Liver (tissue), 9 donors: ENCODE data around the gene OSBP2. TPM values are rescaled to one million over a fixed set of nuclear protein-coding genes. Genes with fewer than 3 reads are reported as not detected.

Experiments used
- DNase-seq: peaks from one replicate; pipeline ENCODE4 v3.0.0-alpha.2; 2017; ENCODE audit warnings: low spot score
- H3K27ac ChIP-seq, 2 donors: one replicate each; pipeline ENCODE4 v1.7.0; 2013; ENCODE audit warnings: inconsistent platforms in 2 of 2, low read length in 2 of 2, control low read depth in 1 of 2, low read depth in 1 of 2, mild to moderate bottlenecking in 1 of 2
- H3K27me3 ChIP-seq, 4 donors: one replicate each; pipeline versions ENCODE4 v1.6.1 to v1.7.0; 2013; ENCODE audit warnings: low read length in 3 of 4, inconsistent platforms in 1 of 4, mild to moderate bottlenecking in 1 of 4, moderate library complexity in 1 of 4; ENCODE audit not compliant: control insufficient read depth in 4 of 4, insufficient read depth in 4 of 4
- H3K36me3 ChIP-seq, 4 donors: one replicate each; pipeline versions ENCODE4 v1.6.1 to v1.7.0; 2013; ENCODE audit warnings: low read length in 3 of 4, mild to moderate bottlenecking in 3 of 4, low read depth in 1 of 4, moderate library complexity in 1 of 4; ENCODE audit not compliant: control insufficient read depth in 4 of 4, insufficient read depth in 3 of 4
- H3K4me1 ChIP-seq, 4 donors: one replicate each; pipeline versions ENCODE4 v1.6.1 to v1.7.0; 2013; ENCODE audit warnings: low read length in 3 of 4, mild to moderate bottlenecking in 3 of 4, moderate library complexity in 1 of 4; ENCODE audit not compliant: control insufficient read depth in 4 of 4, insufficient read depth in 4 of 4
- H3K4me3 ChIP-seq, 3 donors: one replicate each; pipeline versions ENCODE4 v1.6.1 to v1.7.0; 2013; ENCODE audit warnings: low read length in 3 of 3, control low read depth in 1 of 3, low read depth in 1 of 3, mild to moderate bottlenecking in 1 of 3
- H3K9ac ChIP-seq, 2 donors: one replicate each; pipeline ENCODE4 v1.7.0; 2013; ENCODE audit warnings: low read length in 2 of 2, mild to moderate bottlenecking in 2 of 2, moderate library complexity in 2 of 2, control low read depth in 1 of 2, low read depth in 1 of 2
- H3K9me3 ChIP-seq, 4 donors: one replicate each; pipeline versions ENCODE4 v1.6.1 to v1.7.0; 2013; ENCODE audit warnings: low read length in 3 of 4; ENCODE audit not compliant: control insufficient read depth in 4 of 4
- EGR1 ChIP-seq, 2 donors: IDR thresholded peaks; 2 replicates each; pipeline ENCODE4 v1.6.1; 2016 to 2018; ENCODE audit warnings: antibody characterized with exemption in 2 of 2, low read depth in 2 of 2
- FOXA1 ChIP-seq: IDR thresholded peaks from 2 replicates; pipeline ENCODE4 v1.6.1; 2016; ENCODE audit warnings: antibody characterized with exemption
- FOXA2 ChIP-seq: IDR thresholded peaks from 2 replicates; pipeline ENCODE4 v1.6.1; 2016; ENCODE audit warnings: antibody characterized with exemption
- GABPA ChIP-seq, 2 donors: IDR thresholded peaks in 1 of 2; conservative IDR thresholded peaks in 1 of 2; 2 replicates each; pipeline ENCODE4 v1.6.1; 2016; ENCODE audit warnings: antibody characterized with exemption in 2 of 2, mild to moderate bottlenecking in 1 of 2, moderate library complexity in 1 of 2
- HNF4A ChIP-seq, 2 donors: conservative IDR thresholded peaks; 2 replicates each; pipeline ENCODE4 v1.6.1; 2016; ENCODE audit warnings: antibody characterized with exemption in 2 of 2, mild to moderate bottlenecking in 2 of 2
- HNF4G ChIP-seq: IDR thresholded peaks from 2 replicates; pipeline ENCODE4 v1.6.1; 2016; ENCODE audit warnings: antibody characterized with exemption
- RXRA ChIP-seq, 2 donors: IDR thresholded peaks; 2 replicates each; pipeline ENCODE4 v1.6.1; 2017 to 2018; ENCODE audit warnings: antibody characterized with exemption in 2 of 2, mild to moderate bottlenecking in 1 of 2
- TAF1 ChIP-seq: conservative IDR thresholded peaks from 2 replicates; pipeline ENCODE4 v1.6.1; 2016; ENCODE audit warnings: antibody characterized with exemption, mild to moderate bottlenecking
- YY1 ChIP-seq: IDR thresholded peaks from 2 replicates; pipeline ENCODE4 v1.6.1; 2016; ENCODE audit warnings: antibody characterized with exemption, mild to moderate bottlenecking
- WGBS: extraction: QIAGEN DNeasy Blood & Tissue Kit; methylation state at CpG from one replicate; pipeline ENCODE4 v1.1.7; 2013; 5-methylcytosine and 5-hydroxymethylcytosine counted together
- polyA plus RNA-seq, 2 donors: library from polyadenylated mRNA; stranded (reverse) in 1 of 2; unstranded in 1 of 2; fragments of 200-250 nt in 1 of 2; fragments of >200 nt in 1 of 2; fragmentation: Nextera tagmentation in 1 of 2; extraction: Ambion mirVana in 1 of 2; gene quantifications; one replicate each; pipeline versions ENCODE4 v1.2.1 to v1.2.3, GENCODE V29; 2013 to 2015
- total RNA-seq, 2 donors: library from RNA; depleted of rRNA; stranded (reverse); fragments of >200 nt; gene quantifications; one replicate each; pipeline ENCODE4 v1.2.3, GENCODE V29; 2014
- TF ChIP-seq, protein P1 (sequence below): IDR thresholded peaks from 2 replicates; pipeline ENCODE4 v1.6.1; 2016; ENCODE audit warnings: antibody characterized with exemption
- TF ChIP-seq, protein P2 (sequence below): IDR thresholded peaks from 2 replicates; pipeline ENCODE4 v1.6.1; 2016; ENCODE audit warnings: antibody characterized with exemption
- TF ChIP-seq, protein P3 (sequence below): fragments of 150-350 bp; IDR thresholded peaks from 2 replicates; pipeline ENCODE4 v1.5.1; 2017; ENCODE audit warnings: improper control_type of control experiment, low read depth, low read length; ENCODE audit not compliant: missing input control
- TF ChIP-seq, protein P4 (sequence below): IDR thresholded peaks from 2 replicates; pipeline ENCODE4 v1.6.1; 2016; ENCODE audit warnings: antibody characterized with exemption
- TF ChIP-seq, protein P5 (sequence below): IDR thresholded peaks from 2 replicates; pipeline ENCODE4 v1.6.1; 2016; ENCODE audit warnings: antibody characterized with exemption, mild to moderate bottlenecking
- donor health status: healthy.
- donor health status: healthy.
- donor health status: healthy.
- donor health status: healthy.
- donor health status: healthy.

The OSBP2 gene
- total and polyA plus RNA-seq, 4 donors: 0.43 to 192 (median 0.86) TPM

DNA sequence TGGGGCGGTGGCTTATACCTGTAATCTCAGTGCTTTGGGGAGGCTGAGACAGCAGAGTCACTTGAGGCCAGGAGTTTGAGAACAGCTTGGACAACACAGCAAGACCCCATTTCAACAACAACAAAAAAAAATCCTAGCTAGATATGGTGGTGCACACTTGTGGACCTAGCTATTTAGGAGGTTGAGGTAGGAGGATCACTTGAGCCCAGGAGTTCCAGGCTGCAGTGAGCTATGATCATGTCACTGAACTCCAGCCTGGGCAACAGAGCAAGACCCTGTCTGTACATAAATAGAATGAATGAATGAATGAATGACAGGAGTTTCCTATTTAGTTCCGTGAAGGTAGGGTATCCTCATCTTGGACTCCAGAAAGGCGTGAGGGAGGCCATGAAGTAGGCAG, 107.0 kb downstream of the OSBP2 start:
- no peak overlapping the region for H3K9ac ChIP-seq
- no peak for DNase-seq
- H3K9me3 ChIP-seq: no peaks in the 10 kb centered on the region
- H3K4me3 ChIP-seq: no peak overlapping the region
- TF ChIP-seq GABPA (IDR thresholded peaks at IDR 0.05 in 1 of 2, conservative IDR thresholded peaks at IDR 0.05 in 1 of 2) (no peak), FOXA1 (no peak), HNF4A (conservative IDR thresholded peaks at IDR 0.05) (no peak), FOXA2 (no peak), RXRA (IDR thresholded peaks at IDR 0.05) (no peak), YY1 (no peak), HNF4G (no peak), TAF1 (no peak), EGR1 (IDR thresholded peaks at IDR 0.05; ENCODE audit: low read depth in 2 of 2) (no peak)
- TF ChIP-seq, protein P1, sequence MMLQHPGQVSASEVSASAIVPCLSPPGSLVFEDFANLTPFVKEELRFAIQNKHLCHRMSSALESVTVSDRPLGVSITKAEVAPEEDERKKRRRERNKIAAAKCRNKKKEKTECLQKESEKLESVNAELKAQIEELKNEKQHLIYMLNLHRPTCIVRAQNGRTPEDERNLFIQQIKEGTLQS: no peak
- TF ChIP-seq, protein P2, sequence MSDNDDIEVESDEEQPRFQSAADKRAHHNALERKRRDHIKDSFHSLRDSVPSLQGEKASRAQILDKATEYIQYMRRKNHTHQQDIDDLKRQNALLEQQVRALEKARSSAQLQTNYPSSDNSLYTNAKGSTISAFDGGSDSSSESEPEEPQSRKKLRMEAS: no peak
- TF ChIP-seq, protein P3, sequence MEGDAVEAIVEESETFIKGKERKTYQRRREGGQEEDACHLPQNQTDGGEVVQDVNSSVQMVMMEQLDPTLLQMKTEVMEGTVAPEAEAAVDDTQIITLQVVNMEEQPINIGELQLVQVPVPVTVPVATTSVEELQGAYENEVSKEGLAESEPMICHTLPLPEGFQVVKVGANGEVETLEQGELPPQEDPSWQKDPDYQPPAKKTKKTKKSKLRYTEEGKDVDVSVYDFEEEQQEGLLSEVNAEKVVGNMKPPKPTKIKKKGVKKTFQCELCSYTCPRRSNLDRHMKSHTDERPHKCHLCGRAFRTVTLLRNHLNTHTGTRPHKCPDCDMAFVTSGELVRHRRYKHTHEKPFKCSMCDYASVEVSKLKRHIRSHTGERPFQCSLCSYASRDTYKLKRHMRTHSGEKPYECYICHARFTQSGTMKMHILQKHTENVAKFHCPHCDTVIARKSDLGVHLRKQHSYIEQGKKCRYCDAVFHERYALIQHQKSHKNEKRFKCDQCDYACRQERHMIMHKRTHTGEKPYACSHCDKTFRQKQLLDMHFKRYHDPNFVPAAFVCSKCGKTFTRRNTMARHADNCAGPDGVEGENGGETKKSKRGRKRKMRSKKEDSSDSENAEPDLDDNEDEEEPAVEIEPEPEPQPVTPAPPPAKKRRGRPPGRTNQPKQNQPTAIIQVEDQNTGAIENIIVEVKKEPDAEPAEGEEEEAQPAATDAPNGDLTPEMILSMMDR: no peak
- TF ChIP-seq, protein P4, sequence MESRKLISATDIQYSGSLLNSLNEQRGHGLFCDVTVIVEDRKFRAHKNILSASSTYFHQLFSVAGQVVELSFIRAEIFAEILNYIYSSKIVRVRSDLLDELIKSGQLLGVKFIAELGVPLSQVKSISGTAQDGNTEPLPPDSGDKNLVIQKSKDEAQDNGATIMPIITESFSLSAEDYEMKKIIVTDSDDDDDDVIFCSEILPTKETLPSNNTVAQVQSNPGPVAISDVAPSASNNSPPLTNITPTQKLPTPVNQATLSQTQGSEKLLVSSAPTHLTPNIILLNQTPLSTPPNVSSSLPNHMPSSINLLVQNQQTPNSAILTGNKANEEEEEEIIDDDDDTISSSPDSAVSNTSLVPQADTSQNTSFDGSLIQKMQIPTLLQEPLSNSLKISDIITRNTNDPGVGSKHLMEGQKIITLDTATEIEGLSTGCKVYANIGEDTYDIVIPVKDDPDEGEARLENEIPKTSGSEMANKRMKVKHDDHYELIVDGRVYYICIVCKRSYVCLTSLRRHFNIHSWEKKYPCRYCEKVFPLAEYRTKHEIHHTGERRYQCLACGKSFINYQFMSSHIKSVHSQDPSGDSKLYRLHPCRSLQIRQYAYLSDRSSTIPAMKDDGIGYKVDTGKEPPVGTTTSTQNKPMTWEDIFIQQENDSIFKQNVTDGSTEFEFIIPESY: no peak
- TF ChIP-seq, protein P5, sequence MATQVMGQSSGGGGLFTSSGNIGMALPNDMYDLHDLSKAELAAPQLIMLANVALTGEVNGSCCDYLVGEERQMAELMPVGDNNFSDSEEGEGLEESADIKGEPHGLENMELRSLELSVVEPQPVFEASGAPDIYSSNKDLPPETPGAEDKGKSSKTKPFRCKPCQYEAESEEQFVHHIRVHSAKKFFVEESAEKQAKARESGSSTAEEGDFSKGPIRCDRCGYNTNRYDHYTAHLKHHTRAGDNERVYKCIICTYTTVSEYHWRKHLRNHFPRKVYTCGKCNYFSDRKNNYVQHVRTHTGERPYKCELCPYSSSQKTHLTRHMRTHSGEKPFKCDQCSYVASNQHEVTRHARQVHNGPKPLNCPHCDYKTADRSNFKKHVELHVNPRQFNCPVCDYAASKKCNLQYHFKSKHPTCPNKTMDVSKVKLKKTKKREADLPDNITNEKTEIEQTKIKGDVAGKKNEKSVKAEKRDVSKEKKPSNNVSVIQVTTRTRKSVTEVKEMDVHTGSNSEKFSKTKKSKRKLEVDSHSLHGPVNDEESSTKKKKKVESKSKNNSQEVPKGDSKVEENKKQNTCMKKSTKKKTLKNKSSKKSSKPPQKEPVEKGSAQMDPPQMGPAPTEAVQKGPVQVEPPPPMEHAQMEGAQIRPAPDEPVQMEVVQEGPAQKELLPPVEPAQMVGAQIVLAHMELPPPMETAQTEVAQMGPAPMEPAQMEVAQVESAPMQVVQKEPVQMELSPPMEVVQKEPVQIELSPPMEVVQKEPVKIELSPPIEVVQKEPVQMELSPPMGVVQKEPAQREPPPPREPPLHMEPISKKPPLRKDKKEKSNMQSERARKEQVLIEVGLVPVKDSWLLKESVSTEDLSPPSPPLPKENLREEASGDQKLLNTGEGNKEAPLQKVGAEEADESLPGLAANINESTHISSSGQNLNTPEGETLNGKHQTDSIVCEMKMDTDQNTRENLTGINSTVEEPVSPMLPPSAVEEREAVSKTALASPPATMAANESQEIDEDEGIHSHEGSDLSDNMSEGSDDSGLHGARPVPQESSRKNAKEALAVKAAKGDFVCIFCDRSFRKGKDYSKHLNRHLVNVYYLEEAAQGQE: no peak
- H3K27me3 ChIP-seq: no peaks in the 10 kb centered on the region
- H3K27ac ChIP-seq: no peak overlapping the region
- 78% methylated on average over 3 of the region's 3 CpGs for WGBS
- H3K36me3 ChIP-seq: no peaks in the 10 kb centered on the region
- peaks cover 4 to 10% (median 5%) of the 10 kb centered on the region in 4 donors for H3K4me1 ChIP-seq
